UCSD-AML1 (cell line): ENCODE measurements around the gene KPNA3.
"Not testable (repeated sequence)": the region's sequence is repeated elsewhere in the genome, so short reads cannot be mapped to it uniquely, and the experiment has no call there.

Experiments
- DNase-seq: peaks from one replicate; lab custom pipeline; 2025; ENCODE audit not compliant: unreplicated experiment; lab: John Stamatoyannopoulos, UW

The KPNA3 gene

DNA sequence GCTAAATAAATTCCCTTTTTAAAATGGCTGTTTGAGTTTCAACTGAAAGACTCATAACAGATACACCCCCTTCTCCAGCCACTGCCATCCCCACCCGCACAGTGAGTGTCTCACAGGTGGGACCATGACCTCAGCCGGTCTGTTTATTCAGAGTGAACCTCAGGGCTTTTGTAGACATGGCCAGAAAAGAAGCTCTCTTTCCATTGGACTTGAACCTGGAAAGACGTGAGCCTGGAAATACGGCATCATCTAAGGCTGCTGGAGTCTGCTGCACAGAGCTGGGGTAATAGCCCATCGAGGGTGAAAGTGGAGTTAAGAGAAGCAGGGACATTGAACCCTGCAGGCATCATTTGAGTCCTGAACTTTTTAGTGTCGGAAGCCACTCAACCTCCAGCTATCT is 15.2 kb upstream of the KPNA3 start:
- no peak for DNase-seq

DNA sequence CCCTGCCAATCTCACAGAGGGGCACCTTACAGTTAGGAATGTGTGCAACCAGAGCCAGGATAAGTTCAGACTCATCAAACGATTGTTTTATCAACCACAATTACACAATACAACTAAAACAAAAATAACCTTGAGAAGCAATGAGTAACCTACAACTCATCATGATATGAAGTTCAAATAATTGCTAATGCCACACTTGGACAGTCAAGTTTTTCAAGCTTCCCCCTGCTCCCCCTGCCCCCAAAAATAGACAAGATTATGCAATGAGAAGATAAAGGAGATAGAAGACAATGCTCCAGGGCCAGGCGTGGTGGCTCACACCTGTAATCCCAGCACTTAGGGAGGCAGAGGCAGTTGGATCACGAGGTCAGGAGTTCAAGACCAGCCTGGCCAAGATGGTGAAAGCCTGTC is 13.6 kb upstream of the KPNA3 start:
- DNase-seq = no peak

DNA sequence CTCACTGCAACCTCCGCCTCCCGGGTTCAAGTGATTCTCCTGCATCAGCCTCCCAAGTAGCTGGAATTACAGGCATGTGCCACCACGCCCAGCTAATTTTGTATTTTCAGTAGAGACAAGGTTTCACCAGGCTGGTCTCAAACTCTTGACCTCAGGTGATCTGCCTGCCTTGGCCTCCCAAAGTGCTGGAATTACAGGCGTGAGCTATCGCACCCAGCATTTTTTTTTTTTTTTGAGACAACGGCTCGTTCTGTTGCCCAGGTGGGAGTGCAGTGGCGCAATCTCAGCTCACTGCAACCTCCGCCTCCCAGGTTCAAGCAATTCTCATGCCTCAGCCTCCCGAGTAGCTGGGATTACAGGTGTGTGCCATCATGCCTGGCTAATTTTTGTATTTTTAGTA is 10.6 kb upstream of the KPNA3 start:
- not testable (repeated sequence) for DNase-seq

DNA sequence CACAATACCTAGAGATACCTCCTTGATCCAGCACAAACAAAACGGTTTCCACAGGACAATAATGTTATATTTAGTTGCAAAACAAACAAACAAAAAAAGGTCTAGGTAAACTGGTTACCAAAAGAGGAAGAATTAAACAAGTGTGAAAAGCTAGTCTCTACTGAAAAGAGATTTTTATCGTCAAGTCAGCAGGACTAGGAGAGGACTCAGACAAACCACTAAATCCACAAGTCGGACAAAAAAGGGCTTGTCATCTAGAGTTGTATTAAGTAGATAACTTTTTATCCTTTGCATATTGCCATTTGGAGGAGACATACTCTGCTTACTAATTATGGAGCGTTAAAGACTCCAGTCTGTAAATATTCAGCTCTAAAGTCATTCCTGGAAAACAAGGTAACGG is 9.9 kb upstream of the KPNA3 start:
- DNase-seq = no peak

DNA sequence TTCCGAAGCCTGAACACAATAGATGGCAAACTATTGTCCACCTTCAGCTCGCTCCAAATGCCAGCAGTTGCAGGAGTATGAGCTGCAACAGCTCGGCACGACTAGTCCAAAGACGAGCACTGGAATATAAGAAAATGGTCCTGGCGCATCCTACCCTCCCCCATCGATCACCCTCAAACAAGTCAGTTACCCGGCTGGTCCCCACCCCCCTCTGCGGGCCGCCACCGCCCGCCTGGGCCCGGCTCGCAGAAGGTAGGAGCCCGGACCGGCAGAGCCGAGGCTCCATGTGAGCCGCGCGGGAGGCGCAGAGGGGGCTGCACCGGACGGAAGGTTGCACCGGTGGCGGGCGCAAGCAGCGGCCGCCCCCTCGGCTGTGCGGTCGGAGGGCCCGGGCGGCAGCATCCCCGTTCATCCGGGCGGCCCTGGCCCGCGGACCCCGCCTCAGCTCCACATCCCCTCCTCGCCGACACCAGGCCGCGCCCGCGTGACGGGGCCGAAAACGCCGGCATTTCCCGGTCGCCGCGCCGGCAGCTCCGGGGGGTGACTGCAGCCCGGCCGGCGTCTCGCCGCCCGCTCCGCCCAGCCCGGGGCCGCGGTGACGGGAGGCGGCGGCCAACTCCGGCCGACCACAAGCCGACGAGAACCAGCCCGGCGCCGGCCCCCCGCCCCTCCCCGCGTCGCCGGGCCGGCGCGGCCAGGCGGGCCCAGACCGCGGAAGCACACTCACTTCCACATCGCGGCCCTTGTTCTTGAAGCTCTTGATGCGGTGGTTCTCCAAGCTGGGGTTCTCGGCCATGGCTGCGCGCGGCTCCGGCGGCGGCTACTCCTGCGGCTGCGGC is 552 bp downstream of the KPNA3 start:
- peak; percentile 66 for DNase-seq

DNA sequence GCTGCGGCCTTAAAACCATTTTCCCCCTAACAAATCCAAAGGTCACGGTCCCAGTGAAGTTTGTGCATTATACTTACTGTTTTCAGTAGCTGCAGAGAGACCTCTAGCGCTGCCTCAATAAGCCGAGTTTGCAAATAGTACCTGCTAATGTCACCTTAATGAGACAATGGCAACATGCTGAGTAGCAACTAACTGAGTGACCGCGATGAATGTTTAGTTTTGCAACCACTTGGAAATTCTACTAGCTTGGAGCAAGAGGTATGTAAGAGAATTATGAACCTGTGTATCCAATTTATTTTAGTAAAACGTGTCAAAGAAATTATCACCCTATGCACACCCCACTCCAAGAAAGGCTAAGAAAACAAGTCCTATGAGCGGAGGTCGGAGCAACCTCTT is 1.2 kb downstream of the KPNA3 start:
- DNase-seq = no peak

DNA sequence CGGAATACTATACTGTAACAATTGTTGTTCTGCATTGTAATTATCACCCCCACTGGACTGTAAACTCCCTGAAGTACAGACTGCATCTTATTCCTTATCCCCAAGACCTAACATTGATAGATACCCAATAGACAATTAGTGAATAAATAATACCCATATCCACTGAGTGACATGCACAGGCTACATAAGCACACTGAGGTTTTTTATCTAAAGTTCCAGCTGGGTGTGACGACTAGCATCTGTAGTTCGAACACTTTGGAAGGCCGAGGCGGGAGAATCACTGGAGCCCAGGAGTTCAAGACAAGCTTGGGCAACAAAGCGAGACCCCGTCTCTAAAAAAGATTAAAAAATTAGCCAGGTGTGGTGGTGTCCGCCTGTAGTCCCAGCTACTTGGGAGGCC is 2.5 kb downstream of the KPNA3 start:
- no peak for DNase-seq

DNA sequence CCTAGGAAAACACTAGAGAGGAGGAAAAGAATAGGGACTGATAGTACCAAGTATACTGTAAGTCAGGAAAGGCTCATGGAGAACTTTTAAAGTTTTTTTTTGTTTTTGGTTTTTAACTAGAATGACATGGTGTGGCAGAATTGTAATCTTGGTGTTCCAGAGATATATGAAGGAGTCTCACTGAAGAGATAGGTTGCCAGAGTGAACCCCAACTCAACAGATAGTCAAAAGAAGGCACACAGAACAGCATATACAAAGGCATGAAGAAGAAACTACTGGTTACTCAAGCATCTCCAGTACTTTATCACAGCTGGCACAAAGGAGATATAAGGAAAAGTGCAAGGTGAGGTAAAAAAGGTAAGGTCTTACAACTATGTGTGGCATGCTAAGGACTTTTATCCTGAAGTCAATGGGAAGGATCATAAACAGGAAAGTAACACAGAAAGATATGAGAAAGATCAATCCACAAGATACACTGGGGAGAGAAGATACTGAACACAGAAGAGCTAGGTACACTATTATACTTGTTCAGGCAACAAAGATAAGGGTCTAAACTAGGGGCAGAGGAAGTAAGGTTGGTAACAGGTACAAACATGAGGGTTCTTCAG is 6.0 kb downstream of the KPNA3 start:
- no peak for DNase-seq

DNA sequence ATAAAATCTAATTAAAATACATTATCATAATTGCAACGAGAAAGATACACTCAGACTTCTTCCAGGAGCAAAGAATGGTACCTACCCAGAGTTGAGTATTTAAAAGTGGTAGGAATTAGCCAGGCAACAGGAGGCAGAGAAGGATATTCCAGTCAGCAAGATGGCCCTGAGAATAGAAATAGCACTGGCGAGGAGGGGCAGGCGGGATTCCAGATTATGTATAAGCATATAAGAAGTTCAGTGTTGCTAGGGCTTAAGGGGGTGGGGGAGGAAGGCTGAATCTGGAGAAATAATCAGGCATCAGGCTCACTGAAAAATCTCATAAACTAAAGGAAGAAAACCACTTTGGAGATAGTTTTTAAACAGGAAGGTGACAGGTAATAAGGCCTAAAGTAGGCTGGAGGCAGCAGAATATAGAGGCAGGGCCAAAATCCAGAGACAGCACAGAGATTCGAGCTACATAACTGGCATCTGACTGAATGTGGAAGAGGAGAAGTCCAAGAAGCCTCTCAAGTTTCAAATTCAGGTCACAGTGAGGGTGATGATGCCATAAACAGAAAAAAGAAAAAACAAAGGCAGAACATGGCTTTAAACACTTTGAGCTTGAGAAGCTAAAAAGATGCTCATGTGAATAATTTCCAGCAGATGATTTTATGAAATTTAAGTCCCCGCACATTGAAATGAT is 7.5 kb downstream of the KPNA3 start:
- no peak for DNase-seq

DNA sequence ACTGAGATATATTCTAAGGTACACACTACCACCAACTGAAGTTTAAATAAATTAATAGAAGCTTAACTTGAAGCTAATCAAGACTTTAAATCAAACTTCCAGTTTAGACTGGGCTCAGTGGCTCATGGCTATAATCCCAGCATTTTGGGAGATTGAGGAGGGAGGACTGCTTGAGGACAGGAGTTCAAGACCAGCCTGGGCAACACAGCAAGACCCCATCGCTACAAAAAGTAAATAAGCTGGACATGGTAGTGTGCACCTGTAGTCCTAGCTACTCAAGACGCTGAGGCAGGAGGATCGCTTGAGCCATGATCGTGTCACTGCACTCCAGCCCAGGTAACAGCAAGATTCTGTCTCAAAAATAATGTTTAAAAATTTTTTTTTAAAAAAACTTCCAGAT is 8.6 kb downstream of the KPNA3 start:
- DNase-seq = no peak

DNA sequence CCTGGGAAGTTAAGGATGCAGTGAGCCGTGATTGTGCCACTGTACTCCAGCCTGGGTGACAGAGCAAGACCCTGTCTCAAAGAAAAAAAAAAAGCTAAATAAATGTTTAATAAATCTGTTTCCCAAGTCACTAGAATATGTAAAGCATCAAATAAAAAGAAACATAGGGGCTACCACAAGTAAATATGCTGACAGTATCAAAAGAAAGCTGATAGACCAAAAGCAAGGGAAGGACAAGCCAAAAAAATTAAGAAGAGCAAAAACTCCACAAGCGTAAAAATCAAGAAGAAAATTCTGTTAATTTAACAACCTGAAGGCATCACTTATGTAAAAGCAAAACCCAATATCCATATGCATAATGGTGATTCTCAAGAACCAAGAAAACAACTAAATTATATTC is 9.7 kb downstream of the KPNA3 start:
- DNase-seq = no peak

DNA sequence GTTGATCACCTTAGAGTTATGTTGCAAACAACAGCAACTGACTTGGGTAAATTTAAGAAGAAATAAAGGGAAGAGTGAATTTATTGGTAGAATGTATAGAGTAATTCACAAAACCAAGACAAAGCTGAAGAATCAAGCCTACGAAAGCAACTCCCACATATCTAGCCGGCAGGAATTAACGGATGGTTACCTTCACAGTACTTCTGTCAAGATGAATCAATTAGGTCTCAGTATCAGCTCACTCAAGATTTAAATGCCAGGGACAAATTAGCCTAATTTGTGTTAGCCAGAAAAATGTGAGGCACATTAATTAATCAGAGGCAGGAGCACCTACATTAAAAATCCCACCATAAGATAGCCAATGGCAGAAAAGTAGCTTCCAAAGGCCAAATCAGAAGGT is 10.7 kb downstream of the KPNA3 start:
- DNase-seq = no peak

DNA sequence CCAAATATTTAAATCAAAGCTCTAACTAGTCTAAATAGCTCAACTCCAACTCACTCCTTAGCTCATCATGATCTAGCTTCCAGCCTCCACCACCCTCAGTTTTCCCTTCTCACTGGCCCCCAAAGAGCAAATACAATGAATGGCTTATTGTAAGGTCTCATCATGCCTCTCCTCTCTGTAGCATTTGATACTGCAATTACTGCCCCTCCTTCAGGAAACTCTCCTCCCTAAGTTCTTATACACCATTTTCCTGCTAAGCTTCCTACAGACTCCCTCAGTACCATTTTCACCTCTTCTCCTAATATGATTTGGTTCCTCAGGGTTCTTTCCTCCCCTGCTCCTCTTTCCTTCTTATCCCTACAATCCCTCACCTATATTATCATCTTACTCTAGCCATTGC is 12.8 kb downstream of the KPNA3 start:
- no peak for DNase-seq

DNA sequence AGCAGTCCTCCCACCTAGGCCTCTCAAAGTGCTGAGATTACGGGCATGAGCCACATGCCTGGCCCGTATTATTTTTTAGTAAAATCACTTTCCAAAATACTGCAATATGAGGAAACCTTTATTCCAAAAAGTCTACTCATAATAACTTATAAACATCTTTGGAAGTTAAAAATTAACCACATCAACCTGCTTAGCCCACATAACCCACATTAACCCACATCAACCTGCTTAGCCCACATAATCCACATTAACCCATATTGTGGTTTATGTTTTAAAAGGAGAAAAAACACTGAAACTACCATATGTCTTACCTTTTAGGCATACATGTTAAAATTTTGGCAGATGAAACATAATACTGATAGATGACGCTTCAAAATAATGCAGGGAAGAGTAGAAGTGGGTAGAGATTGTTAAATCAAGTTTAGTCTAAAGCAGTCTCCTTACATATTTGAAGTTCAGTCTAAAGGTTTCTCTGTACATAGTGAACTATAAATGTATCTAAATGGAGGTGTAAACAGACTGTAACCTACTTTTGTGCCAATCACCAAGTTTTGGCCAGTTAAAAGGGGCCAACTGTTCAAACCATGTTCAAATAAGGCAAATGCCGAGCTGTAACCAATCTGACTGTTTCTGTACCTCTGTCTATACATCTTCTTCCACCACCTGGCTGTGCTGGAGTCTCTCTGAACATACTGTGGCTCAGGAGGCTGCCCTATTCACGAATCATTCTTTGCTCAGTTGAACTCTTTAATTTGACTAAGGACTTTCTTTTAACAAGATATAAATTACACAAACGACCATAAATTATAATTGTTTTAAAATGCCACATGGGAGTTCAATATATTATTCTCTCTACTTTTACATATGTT is 14.5 kb downstream of the KPNA3 start:
- no peak for DNase-seq

DNA sequence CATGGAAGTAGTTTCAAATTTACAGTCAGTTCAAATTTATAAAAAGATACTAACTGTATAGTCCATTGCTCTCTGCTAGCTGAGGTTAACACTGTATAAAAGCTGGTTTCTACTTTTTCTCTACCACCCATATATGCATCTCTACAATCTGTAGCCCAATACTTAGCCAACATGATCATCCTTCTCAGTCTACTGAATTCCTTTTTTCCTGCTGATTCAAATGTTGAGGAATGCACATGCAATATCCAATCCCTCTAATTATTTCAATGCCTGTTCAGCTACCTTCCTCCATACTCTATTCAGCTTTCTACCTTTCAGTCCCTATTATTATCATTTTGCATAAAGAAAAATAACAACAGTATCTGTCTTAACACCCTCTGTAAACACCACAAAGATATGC is 15.6 kb downstream of the KPNA3 start:
- no peak for DNase-seq

DNA sequence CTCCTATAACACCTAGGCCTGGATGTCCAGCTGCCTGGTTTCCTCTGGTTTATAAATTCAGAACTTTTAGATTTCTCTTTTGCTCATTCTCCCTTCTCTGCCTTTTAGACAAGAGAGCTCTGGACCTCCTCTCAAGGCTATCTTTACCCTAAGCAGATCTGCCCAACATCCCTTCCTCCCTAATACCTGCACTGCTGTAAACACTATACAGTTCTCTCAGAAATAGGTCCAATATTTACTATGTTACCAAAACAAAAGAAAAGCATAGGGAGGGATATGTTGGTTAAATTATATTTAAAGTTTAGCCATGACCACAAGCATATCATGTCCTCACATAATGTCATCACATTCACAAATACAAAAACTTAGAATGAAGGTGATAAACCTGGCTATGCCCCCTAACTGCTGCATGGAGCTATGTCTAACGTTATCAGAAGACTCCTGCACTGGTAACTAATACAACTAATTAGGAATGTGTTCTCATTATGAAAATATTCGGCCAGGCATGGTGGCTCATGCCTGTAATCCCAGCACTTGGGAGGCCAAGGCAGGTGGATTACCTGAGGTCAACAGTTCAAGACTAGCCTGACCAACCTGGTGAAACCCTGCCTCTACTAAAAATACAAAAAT is 18.0 kb downstream of the KPNA3 start:
- DNase-seq = no peak

DNA sequence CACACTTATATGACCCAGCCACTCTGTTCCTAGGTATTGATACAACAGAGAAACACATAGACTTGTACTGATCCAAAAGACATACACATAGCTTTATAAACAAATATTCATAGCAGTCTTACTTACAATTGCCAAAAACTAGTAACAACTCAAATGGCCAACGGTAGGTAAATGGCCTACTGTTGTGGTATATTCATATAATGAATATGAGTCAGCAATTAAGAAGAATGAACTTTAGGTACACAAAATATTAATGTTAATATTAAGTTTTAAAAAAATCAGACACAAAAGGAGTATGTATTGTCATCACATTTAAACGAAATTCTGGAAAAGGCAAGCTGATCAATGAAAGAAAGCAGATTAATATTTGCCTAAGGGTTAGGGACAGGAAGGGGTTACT is 19.7 kb downstream of the KPNA3 start:
- DNase-seq = no peak

DNA sequence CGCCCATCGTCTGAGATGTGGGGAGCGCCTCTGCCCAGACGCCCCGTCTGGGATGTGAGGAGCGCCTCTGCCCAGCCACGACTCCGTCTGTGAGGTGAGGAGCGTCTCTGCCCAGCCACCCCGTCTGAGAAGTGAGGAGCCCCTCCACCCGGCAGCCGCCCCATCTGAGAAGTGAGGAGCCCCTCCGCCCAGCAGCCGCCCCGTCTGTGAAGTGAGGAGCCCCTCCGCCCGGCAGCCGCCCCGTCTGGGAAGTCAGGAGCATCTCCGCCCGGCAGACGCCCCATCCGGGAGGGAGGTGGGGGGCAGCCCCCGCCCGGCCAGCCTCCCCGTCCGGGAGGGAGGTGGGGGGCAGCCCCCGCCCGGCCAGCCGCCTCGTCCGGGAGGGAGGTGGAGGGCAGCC is 30.7 kb downstream of the KPNA3 start:
- not testable (repeated sequence) for DNase-seq

DNA sequence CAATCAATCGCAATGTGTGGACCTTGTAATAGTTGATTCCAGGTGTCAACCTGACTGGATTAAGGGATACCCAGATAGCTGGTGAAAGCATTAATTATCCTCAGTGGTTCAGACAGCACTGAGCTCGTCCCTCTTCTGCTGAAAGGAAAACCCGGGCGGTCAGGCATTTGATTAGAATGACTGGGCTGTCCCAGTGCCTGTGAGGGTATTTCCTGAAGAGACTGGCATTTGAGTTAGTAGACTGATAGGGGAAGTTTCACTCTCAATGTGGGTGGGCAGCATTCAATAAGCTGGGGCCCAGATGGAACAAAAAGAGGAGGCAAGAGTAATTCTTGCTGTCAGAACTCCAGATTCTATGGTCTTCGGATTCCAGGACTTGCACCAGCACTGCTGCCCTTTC is 31.9 kb downstream of the KPNA3 start:
- DNase-seq = no peak

DNA sequence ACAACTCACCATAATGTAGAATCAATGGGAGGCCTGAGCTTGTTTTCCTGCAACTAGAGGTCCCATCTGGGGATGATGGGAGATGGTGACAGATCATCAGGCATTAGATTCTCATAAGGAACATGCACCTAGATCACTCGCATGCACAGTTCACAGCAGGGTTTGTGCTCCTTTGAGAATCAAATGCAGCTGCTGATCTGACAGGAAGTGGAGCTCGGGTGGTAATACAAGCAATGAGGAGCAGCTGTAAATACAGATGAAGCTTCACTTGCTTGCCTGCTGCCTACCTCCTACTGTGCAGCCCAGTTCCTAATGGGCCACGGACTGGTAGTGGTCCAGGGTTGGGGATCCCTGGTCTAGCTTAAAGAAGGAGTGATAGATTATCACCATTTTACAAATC is 33.0 kb downstream of the KPNA3 start:
- DNase-seq = no peak

DNA sequence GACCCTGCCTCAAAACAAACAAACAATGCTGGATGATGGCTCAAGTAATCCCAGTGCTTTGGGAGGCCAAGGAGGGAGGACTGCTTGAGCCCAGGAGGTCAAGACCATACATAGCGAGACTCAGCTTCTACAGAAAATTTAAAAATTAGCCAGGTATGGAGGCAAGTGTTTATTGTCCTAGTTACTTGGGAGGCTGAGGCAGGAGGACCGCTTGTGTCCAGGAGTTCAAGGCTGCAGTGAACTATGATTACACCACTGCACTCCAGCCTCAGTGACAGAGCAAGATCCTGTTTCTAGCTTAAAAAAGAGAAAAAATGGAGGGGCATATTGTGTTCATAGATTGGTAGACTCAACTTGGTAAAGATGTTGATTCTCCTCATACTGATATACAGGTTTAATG is 36.2 kb downstream of the KPNA3 start:
- no peak for DNase-seq
